Sigmoid colon (tissue), 7 donors: Measurements from ENCODE around the gene SYNDIG1. TPM values are rescaled to one million over a fixed set of nuclear protein-coding genes. Genes with fewer than 3 reads are reported as not detected.

Experiments
- DNase-seq: peaks from one replicate; pipeline ENCODE4 v3.0.0-alpha.2; 2019
- H3K27ac ChIP-seq, 4 donors: fragments of 200-600 bp; sonication (generic); one replicate each; pipeline ENCODE4 v1.5.1; 2016 to 2019; ENCODE audit warnings: mild to moderate bottlenecking in 1 of 4
- H3K27me3 ChIP-seq, 3 donors: fragments of 200-600 bp; sonication (generic); one replicate each; pipeline ENCODE4 v1.5.1; 2019; ENCODE audit warnings: mild to moderate bottlenecking in 1 of 3
- H3K36me3 ChIP-seq, 4 donors: fragments of 200-600 bp; sonication (generic); one replicate each; pipeline ENCODE4 v1.5.1; 2016 to 2019
- H3K4me1 ChIP-seq, 4 donors: fragments of 200-600 bp; sonication (generic); one replicate each; pipeline ENCODE4 v1.5.1; 2017 to 2019
- H3K4me3 ChIP-seq, 4 donors: fragments of 200-600 bp; sonication (generic); one replicate each; pipeline ENCODE4 v1.5.1; 2017 to 2019; ENCODE audit warnings: mild to moderate bottlenecking in 2 of 4, moderate library complexity in 1 of 4
- H3K9me3 ChIP-seq, 4 donors: fragments of 200-600 bp in 3 of 4; sonication (generic) in 3 of 4; one replicate each; pipeline versions ENCODE4 v1.5.1 to v1.6.1; 2013 to 2019
- CTCF ChIP-seq, 4 experiments: fragments of 450-650 bp in 3 of 4; fragments of 200-600 bp in 1 of 4; IDR thresholded peaks; one replicate each; pipeline ENCODE4 v1.5.1; 2016 to 2019; ENCODE audit warnings: antibody characterized with exemption in 4 of 4, mild to moderate bottlenecking in 3 of 4, moderate library complexity in 2 of 4
- EP300 ChIP-seq, 4 donors: sonication (generic); formaldehyde crosslinking; IDR thresholded peaks; one replicate each; pipeline ENCODE4 v1.6.1; 2017; ENCODE audit warnings: antibody characterized with exemption in 4 of 4
- POLR2A ChIP-seq, 2 donors: fragments of 450-650 bp; IDR thresholded peaks; one replicate each; pipeline ENCODE4 v1.6.1; 2016; ENCODE audit warnings: antibody characterized with exemption in 2 of 2, mild to moderate bottlenecking in 2 of 2, moderate library complexity in 2 of 2
- POLR2AphosphoS5 ChIP-seq, 4 donors: sonication (generic); formaldehyde crosslinking; IDR thresholded peaks; one replicate each; pipeline ENCODE4 v1.6.1; 2017; ENCODE audit warnings: antibody characterized with exemption in 4 of 4
- whole genome bisulfite sequencing, 2 donors: extraction: QIAGEN DNeasy Blood & Tissue Kit; methylation state at CpG; one replicate each; pipeline ENCODE4 v1.1.7; 2013; 5-methylcytosine and 5-hydroxymethylcytosine counted together
- intact Hi-C: fragments of 100-400 bp; cut with DNase I; formaldehyde crosslinking; loops from one replicate; pipeline ENCODE4 v1.15.1; 2023
- polyA plus RNA-seq, 3 donors: library from polyadenylated mRNA; stranded (reverse); fragments of 200-250 nt; gene quantifications; one replicate each; pipeline ENCODE4 v1.2.3, GENCODE V29; 2013
- total RNA-seq, 4 donors: library from RNA; depleted of rRNA; stranded (reverse); fragments of >200 nt; gene quantifications; one replicate each; pipeline ENCODE4 v1.1.0, GENCODE V29; 2016
- donor health status: healthy with polysubstance abuse.
- donor health status: Bipolar disorder and iron deficiency.
- donor health status: healthy.

Gene SYNDIG1
- total and polyA plus RNA-seq, 7 donors: 0.16 to 0.69 (median 0.36) TPM; not detected in 2

- H3K27me3 ChIP-seq: no peaks in the 10 kb centered on the region
- no peaks in the 10 kb centered on the region for H3K36me3 ChIP-seq
- TF ChIP-seq POLR2A (IDR thresholded peaks at IDR 0.05): no peak
- TF ChIP-seq EP300 (IDR thresholded peaks at IDR 0.05): no peak
- no peak for TF ChIP-seq CTCF (IDR thresholded peaks at IDR 0.05)
- TF ChIP-seq POLR2AphosphoS5 (IDR thresholded peaks at IDR 0.05): no peak
- DNase-seq: no peak
- H3K4me1 ChIP-seq: no peaks in the 10 kb centered on the region
- no peak overlapping the region for H3K4me3 ChIP-seq
- intact Hi-C loops: no loop called here
- H3K9me3 ChIP-seq: no peaks in the 10 kb centered on the region
- no peak overlapping the region for H3K27ac ChIP-seq
- 86 to 92% methylated on average over 11 of the region's 11 CpGs for WGBS, 2 donors
Observed at GRCh38 chr20:24545168-24545567, 75.7 kb downstream of the SYNDIG1 start.

GRCh38 chr20:24546232-24546892 is 76.9 kb downstream of the SYNDIG1 start:
- no peak for DNase-seq
- Histone ChIP-seq H3K9me3 (no peaks in the 10 kb centered on the region), H3K27me3 (no peaks in the 10 kb centered on the region), H3K27ac (no peak overlapping the region), H3K36me3 (no peaks in the 10 kb centered on the region), H3K4me3 (no peak overlapping the region), H3K4me1 (no peaks in the 10 kb centered on the region)
- 93 to 96% methylated on average over 2 of the region's 2 CpGs for WGBS, 2 donors
- TF ChIP-seq EP300 (IDR thresholded peaks at IDR 0.05) (no peak), POLR2A (IDR thresholded peaks at IDR 0.05) (no peak), CTCF (IDR thresholded peaks at IDR 0.05) (no peak), POLR2AphosphoS5 (IDR thresholded peaks at IDR 0.05) (no peak)
- intact Hi-C loops: no loop called here

GRCh38 chr20:24547967-24548366 is 78.5 kb downstream of the SYNDIG1 start:
- 82 to 86% methylated on average over 10 of the region's 10 CpGs for WGBS, 2 donors
- Histone ChIP-seq H3K9me3 (no peaks in the 10 kb centered on the region), H3K27me3 (no peaks in the 10 kb centered on the region), H3K27ac (no peak overlapping the region), H3K36me3 (no peaks in the 10 kb centered on the region), H3K4me3 (no peak overlapping the region), H3K4me1 (no peaks in the 10 kb centered on the region)
- no peak for DNase-seq
- intact Hi-C loops: no loop called here
- TF ChIP-seq CTCF (IDR thresholded peaks at IDR 0.05) (no peak), POLR2A (IDR thresholded peaks at IDR 0.05) (no peak), EP300 (IDR thresholded peaks at IDR 0.05) (no peak), POLR2AphosphoS5 (IDR thresholded peaks at IDR 0.05) (no peak)

GRCh38 chr20:24559114-24559732 is 89.8 kb downstream of the SYNDIG1 start:
- Histone ChIP-seq H3K27me3 (no peaks in the 10 kb centered on the region), H3K4me3 (no peak overlapping the region), H3K4me1 (no peaks in the 10 kb centered on the region), H3K9me3 (peaks cover 0 to 4% (median 0%) of the 10 kb centered on the region in 4 donors), H3K27ac (no peak overlapping the region), H3K36me3 (no peaks in the 10 kb centered on the region)
- intact Hi-C loops: no loop called here
- 19 to 68% methylated on average over 2 of the region's 2 CpGs for WGBS, 2 donors
- TF ChIP-seq CTCF (IDR thresholded peaks at IDR 0.05): no peak
- no peak for TF ChIP-seq EP300 (IDR thresholded peaks at IDR 0.05)
- no peak for TF ChIP-seq POLR2AphosphoS5 (IDR thresholded peaks at IDR 0.05)
- TF ChIP-seq POLR2A (IDR thresholded peaks at IDR 0.05): no peak
- DNase-seq: no peak
